Activated B cell treated with CpG ODN at 0.5 μM for 24 hours (primary cell): ENCODE measurements around the gene FCHO1. TPM values are rescaled to one million over a fixed set of nuclear protein-coding genes. Genes with fewer than 3 reads are reported as not detected.

ENCODE experiments used
- ATAC-seq: fragments of 200-7000 bp; cut with Tn5 transposase; one replicate; pipeline ENCODE4 v1.10.0; 2021; ENCODE audit warnings: low read depth, mild to moderate bottlenecking, moderate library complexity
- CTCF ChIA-PET: fragments of 350-600 bp; sonication (Branson Sonifier 250); formaldehyde crosslinking; loops from one replicate; lab custom pipeline; 2021; ENCODE audit warnings: antibody characterized with exemption; lab: Charles Lee
- POLR2A ChIA-PET: fragments of 350-600 bp; sonication (Branson Sonifier 250); formaldehyde crosslinking; loops from one replicate; lab custom pipeline; 2021; ENCODE audit warnings: antibody characterized with exemption; lab: Charles Lee
- DNase-seq: peaks from one replicate; pipeline ENCODE4 v3.0.0; 2022
- H3K27ac Mint-ChIP-seq: one replicate; pipeline ENCODE4 v1.8.0; 2020; ENCODE audit warnings: mixed read lengths
- H3K27me3 Mint-ChIP-seq: one replicate; pipeline ENCODE4 v1.8.0; 2021; ENCODE audit warnings: mixed read lengths
- H3K36me3 Mint-ChIP-seq: one replicate; pipeline ENCODE4 v1.8.0; 2021; ENCODE audit warnings: low read depth, mixed read lengths
- H3K4me1 Mint-ChIP-seq: one replicate; pipeline ENCODE4 v1.8.0; 2021; ENCODE audit warnings: mixed read lengths
- H3K4me3 Mint-ChIP-seq: one replicate; pipeline ENCODE4 v1.8.0; 2020; ENCODE audit warnings: mild to moderate bottlenecking, mixed read lengths
- H3K9me3 Mint-ChIP-seq: one replicate; pipeline ENCODE4 v1.8.0; 2020; ENCODE audit warnings: mixed read lengths
- intact Hi-C: fragments of 100-400 bp; cut with micrococcal nuclease; formaldehyde crosslinking; loops from one replicate; pipeline ENCODE4 v1.15.1; 2024
- total RNA-seq: library from RNA; stranded (reverse); gene quantifications from 2 replicates; pipeline ENCODE4 v1.2.3, GENCODE V29; 2022
- TF ChIP-seq, protein P1 (sequence below): fragments of 200-600 bp; IDR thresholded peaks from one replicate; pipeline ENCODE4 v1.8.0; 2022; ENCODE audit warnings: antibody characterized with exemption, mild to moderate bottlenecking

FCHO1 gene
- total RNA-seq, 1 donor from 2014 or later = 103 TPM

DNA sequence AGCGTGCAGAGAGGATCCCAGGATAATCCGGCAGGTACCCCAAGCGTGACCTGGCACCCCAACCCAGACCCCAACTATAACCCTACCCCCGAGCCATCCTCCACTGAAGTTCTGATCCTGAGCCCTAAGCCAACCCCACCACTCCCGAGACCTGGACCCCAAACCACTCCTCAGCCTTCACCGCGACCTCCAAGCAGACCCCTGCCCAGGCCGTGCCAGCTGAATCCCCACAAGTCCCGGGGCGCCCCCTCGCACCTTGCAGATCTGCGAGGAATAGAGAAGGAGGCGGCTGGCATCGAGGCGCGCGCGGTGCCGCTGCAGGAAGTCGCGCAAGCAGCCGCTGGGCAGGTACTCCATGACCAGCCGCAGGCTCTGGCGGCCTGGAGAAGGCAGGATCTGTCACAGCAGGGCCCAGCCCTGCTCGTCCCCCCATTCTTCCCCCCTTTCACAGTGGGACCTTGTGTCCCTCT is 80.2 kb downstream of the FCHO1 start:
- ATAC-seq = no peak
- CTCF ChIA-PET = no interaction called here
- intact Hi-C loops = no loop called here
- no peak for DNase-seq
- POLR2A ChIA-PET = interaction anchor here (0.5 to 3.1 kb wide), 6 partner anchors 8 to 202 kb away, joined by 3 to 20 read pairs (median 4); partner anchors contain the start of gene JAK3
- no peaks in the 10 kb centered on the region for H3K4me1 Mint-ChIP-seq
- no peaks in the 10 kb centered on the region for H3K27me3 Mint-ChIP-seq
- no peak overlapping the region for H3K27ac Mint-ChIP-seq
- H3K9me3 Mint-ChIP-seq = no peaks in the 10 kb centered on the region
- H3K36me3 Mint-ChIP-seq = peaks cover 78% of the 10 kb centered on the region
- TF ChIP-seq, protein P1, sequence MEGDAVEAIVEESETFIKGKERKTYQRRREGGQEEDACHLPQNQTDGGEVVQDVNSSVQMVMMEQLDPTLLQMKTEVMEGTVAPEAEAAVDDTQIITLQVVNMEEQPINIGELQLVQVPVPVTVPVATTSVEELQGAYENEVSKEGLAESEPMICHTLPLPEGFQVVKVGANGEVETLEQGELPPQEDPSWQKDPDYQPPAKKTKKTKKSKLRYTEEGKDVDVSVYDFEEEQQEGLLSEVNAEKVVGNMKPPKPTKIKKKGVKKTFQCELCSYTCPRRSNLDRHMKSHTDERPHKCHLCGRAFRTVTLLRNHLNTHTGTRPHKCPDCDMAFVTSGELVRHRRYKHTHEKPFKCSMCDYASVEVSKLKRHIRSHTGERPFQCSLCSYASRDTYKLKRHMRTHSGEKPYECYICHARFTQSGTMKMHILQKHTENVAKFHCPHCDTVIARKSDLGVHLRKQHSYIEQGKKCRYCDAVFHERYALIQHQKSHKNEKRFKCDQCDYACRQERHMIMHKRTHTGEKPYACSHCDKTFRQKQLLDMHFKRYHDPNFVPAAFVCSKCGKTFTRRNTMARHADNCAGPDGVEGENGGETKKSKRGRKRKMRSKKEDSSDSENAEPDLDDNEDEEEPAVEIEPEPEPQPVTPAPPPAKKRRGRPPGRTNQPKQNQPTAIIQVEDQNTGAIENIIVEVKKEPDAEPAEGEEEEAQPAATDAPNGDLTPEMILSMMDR = no peak
- H3K4me3 Mint-ChIP-seq = no peak overlapping the region

- ChIA-PET CTCF (no interaction called here), POLR2A (interaction anchor here (0.6 to 3.1 kb wide), 4 partner anchors 9 to 165 kb away, joined by 4 to 20 read pairs (median 7); partner anchors contain the start of gene JAK3)
- Mint-ChIP-seq H3K4me1 (no peaks in the 10 kb centered on the region), H3K9me3 (no peaks in the 10 kb centered on the region), H3K27me3 (no peaks in the 10 kb centered on the region), H3K36me3 (peaks cover 78% of the 10 kb centered on the region), H3K4me3 (no peak overlapping the region), H3K27ac (no peak overlapping the region)
- TF ChIP-seq, protein P1 = no peak
- intact Hi-C loops = no loop called here
- DNase-seq (no peak), ATAC-seq (no peak)
Measured at GRCh38 chr19:17832443-17833208, 81.3 kb downstream of the FCHO1 start.

GRCh38 chr19:17834350-17835181 is 83.3 kb downstream of the FCHO1 start:
- no peak overlapping the region for H3K27ac Mint-ChIP-seq
- H3K36me3 Mint-ChIP-seq = peaks cover 83% of the 10 kb centered on the region
- TF ChIP-seq, protein P1 = no peak
- DNase-seq = no peak
- ATAC-seq = no peak
- ChIA-PET POLR2A (interaction anchor here (0.7 to 3.1 kb wide), 7 partner anchors 11 to 98 kb away, joined by 3 to 20 read pairs (median 4); partner anchors contain the start of genes CCDC124, JAK3 and RPL18A), CTCF (interaction anchor here (0.7 to 1.0 kb wide), 3 partner anchors 9 to 21 kb away, joined by 3 to 4 read pairs (median 3); no protein-coding TSS in a partner anchor)
- H3K27me3 Mint-ChIP-seq = no peaks in the 10 kb centered on the region
- no peak overlapping the region for H3K4me3 Mint-ChIP-seq
- intact Hi-C loops = no loop called here
- no peaks in the 10 kb centered on the region for H3K9me3 Mint-ChIP-seq
- H3K4me1 Mint-ChIP-seq = no peaks in the 10 kb centered on the region

GRCh38 chr19:17835182-17836006 is 84.1 kb downstream of the FCHO1 start:
- no peaks in the 10 kb centered on the region for H3K27me3 Mint-ChIP-seq
- ATAC-seq (no peak), DNase-seq (no peak)
- H3K27ac Mint-ChIP-seq = no peak overlapping the region
- ChIA-PET POLR2A (interaction anchor here (1.2 to 1.6 kb wide), 2 partner anchors 12 to 97 kb away, joined by 4 read pairs; partner anchors contain the start of genes CCDC124 and JAK3), CTCF (interaction anchor here (0.9 to 1.1 kb wide), 3 partner anchors 14 to 69 kb away, joined by 3 to 4 read pairs (median 3); no protein-coding TSS in a partner anchor)
- no peaks in the 10 kb centered on the region for H3K4me1 Mint-ChIP-seq
- TF ChIP-seq, protein P1 = no peak
- H3K36me3 Mint-ChIP-seq = peaks cover 82% of the 10 kb centered on the region
- no peak overlapping the region for H3K4me3 Mint-ChIP-seq
- intact Hi-C loops = no loop called here
- H3K9me3 Mint-ChIP-seq = no peaks in the 10 kb centered on the region
